OCI-LY1 (cell line): ENCODE measurements around the gene SLC9A2.

Experiments used
- CTCF ChIP-seq: fragments of 200-600 bp; sonication (generic), shearing (Covaris generic); IDR thresholded peaks from 2 replicates; pipeline ENCODE4 v1.5.1; 2017; ENCODE audit warnings: mild to moderate bottlenecking, antibody characterized with exemption, low read length, moderate library complexity, mixed read lengths
- EZH2 ChIP-seq: fragments of 200-600 bp; sonication (generic), shearing (Covaris generic); IDR thresholded peaks from 2 replicates; pipeline ENCODE4 v1.8.0; 2017; ENCODE audit warnings: borderline replicate concordance, mixed run types, mild to moderate bottlenecking, antibody characterized with exemption, low read length, moderate library complexity, mixed read lengths

- TF ChIP-seq CTCF (no peak), EZH2 (no peak)
Observed at GRCh38 chr2:102736110-102736409, 116.7 kb downstream of the SLC9A2 start.
